Hippocampal formation (tissue), 2 donors: ENCODE results near the gene PKNOX2.

Source experiments
- DNase-seq, 2 donors: peaks; one replicate each; lab custom pipeline; 2025; lab: John Stamatoyannopoulos, UW

The PKNOX2 gene

DNA sequence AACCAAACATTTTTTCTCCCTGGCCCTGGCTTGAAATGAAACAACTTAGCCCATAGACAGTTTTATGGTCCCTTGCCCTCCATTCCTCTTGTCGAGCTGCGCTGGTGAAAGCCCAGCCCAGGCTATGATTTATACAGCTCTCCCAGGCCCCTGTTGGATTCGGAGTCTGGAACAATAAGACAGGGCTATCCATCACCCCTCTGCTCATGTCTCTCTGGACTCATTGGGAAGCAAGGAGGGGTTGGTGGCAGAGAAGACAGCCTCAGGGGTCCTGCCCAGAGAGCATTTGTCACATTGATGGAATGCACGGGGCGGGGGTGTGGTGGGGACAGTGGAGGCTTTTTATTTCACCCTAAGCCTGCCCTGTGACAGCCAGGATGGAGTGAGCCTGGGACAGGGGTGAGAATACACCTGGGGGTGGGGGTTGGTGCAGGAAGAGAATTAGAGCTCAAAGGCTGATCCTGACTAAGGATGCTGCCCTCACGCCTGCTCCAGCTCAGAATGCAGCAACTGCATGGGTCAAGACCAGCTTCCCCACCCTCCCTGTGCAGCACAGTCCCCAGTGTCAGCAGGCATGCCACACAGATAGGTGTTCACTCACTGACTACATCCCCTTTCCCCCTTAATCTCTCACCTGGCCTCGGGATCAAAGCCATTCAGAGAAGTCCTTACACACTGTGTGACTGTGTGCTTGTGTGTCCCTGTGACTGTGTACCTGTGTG, 10.0 kb upstream of the PKNOX2 start:
- DNase-seq: no peak

DNA sequence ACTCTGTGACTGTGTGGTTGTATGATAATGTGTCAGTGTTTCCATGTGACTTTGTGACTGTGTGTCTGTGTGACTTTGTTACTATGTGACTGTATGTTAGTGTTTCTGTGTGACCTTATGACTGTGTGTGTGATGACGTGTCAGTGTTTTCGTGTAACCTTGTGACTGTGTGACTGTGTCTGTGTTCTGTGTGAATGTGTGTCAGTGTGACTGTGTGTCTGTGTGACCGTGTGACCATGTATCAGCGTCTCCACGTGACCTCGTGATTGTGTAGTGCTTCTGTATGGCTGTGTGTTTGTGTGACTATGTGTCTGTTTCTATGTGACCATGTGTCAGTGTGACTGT, 9.5 kb upstream of the PKNOX2 start:
- no peak for DNase-seq

DNA sequence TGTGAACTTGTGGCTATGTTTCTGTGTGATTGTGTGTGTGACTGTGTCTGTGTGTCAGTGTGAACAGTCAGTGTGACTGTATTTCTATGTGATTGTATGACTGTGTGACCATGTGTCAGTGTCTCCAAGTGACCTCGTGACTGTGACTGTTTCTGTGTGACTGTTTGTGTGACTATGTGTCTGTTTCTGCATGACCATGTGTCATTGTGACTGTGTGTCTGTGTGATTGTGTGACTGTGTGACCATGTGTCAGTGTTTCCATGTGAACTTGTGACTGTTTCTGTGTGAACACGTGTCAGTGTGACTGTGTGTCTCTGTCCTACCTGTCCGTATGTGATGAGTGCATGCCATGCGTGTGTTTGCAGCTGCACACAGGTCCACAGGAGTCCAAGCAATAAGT, 8.8 kb upstream of the PKNOX2 start:
- DNase-seq: no peak

DNA sequence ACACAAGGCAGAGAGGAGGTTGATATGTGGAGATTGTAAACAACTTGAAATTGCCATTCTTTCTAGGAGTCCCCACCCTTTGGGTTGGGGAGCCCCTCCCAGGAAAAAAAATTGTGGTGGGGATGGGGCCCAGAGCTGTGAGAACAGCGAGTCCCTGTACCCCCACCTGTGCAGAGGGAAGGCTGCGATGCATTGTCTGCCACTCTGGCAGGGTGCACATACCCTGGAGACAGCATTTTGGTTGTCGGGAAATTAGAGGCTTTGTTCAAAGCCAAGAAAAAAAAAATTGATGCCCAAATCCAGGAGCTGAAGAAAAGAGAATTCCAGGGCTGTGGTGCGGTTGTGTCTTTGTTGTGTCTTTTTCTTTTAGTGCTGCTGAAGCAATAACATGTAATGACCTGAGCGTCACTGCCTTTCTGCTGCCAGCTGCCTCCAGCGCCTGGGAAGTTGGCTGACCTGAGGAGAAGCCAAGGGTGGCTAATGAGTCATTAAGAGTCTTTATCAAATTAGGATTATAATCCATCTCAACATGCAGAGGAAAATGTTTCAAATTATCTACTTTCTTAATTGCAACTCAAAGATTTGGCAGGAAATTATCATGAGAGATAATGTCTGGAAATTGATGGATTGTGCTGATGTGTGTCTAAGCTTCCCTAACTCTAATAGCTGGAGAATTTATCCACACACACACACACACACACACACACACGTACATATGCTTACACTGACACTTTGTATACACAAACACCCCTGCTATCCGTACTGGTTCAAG, 8.0 kb upstream of the PKNOX2 start:
- no peak for DNase-seq

DNA sequence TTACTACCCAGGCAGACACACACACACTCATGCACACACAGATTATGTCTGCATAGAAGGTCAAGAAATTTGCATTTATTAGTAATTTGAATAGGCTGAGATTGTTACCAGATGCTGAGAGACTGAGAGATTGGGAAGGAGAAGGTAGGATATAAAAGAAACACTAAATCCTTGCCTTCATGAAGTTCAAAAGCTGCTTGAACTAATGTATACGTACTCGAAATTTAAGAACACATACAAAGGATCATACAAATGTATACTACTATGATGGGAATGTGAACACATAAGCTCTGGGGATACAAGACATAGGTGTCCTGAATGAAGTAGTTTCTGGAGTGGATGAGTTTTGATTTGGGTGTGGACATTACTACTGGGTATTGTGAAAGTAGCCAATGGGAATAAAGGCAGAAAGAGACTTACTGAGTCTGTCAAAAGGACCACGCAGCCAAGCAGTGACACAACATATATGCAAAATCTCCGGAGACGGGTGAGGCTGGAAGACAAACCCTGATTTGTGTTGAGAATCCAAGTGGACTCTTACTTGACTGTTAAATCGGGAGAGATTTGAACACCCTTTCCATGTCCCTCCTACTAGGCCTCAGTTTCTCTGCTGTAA, 7.3 kb upstream of the PKNOX2 start:
- no peak for DNase-seq

DNA sequence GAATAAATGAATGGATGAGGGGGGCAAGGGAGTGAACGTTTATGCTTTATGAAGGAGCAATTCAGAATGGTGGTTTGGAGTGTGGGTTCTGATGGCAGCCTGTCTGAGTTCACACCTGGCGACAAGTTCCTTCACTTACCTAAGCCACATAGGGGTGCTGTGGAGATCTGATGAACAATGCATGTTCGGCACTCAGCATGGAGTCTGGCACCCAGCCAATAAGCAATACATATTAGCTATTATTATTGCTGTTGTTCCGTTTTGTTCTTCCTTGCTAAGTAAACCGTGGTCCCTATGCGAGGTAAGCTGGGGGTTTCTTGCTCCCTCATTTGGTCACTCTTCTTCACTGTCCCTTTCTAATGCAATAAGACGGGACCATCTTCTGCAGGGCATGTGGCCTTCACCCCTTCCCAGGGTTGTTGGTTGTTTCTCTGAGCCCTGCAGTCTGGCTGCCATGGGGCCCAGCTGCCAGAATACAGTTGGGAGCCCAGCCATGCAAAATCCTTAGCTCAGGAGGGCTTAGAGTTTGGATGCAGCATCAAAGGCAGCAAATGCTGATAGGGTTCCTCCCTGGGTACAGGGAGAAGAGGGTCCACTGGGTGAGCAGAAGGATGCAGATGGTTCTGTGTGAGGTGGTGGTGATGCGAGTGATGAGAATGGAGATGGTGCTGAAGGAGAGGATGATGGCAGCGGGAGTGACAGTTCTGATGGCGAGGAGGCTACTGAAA, 6.4 kb upstream of the PKNOX2 start:
- no peak for DNase-seq

DNA sequence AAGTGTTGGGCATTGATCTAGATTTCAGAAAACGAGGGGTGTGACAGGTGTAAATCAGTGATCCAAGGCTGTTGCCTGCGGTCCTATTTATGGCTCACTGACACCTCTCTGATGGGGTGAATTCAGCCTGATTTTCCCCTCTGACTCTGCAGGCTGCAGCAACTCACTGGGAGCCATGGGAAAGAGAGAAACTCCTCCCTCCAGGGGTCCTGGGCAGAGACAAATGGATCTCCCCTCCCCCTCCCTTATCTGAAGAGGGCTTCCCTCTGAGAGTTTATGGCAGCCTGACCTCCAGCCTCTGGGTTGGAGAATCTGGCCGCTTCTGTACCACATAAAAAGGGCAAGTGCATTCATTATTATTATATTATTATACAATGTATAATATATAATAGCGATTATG, 1.8 kb upstream of the PKNOX2 start:
- no peak for DNase-seq

DNA sequence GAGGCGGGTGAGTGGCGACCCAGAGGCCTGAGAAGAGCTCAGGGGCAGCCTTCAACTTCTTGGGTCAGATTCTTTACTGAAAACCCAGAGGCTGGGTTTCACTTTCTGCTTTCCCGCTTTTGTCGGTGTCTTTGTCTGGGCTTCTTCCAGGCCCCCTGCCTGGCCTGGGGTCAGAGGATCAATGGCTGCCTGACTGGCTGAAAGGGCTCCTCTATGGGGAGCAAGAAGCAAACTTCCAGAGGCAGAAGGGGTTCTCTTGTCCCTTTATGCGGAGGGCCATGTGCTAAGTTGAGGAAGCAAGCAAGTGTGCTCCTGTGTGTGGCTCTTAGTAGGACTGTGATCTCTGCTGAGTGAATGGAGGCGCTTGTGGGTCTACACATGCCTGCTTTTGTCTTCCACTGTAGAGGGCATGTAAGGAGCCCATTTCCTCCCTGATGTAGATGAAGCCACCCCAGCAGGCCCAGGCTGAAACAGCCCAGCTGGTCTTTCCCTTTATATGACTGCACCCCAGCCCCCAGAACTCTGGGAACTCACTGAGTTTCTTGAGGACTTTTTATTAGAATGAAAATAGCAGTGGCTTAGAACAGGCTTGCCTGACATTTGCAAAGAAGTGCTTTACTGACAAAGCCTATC, 1.0 kb upstream of the PKNOX2 start:
- no peak for DNase-seq

DNA sequence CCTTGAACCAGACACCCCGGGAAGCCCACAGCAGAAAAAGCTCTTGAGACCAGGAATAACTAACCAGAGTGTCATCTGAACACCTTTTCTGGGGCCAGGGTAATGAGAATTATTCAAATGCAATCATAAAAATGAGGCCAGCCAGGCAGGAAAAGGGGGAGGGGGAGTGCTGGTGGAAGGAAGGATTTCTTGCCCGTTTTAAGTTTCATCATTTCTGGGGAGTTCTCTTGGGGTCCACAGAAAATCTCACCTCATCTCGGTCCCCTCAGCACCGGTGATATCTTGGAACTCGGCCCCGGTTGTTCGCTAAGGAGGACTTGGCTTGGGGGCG, 495 bp upstream of the PKNOX2 start:
- no peak for DNase-seq

DNA sequence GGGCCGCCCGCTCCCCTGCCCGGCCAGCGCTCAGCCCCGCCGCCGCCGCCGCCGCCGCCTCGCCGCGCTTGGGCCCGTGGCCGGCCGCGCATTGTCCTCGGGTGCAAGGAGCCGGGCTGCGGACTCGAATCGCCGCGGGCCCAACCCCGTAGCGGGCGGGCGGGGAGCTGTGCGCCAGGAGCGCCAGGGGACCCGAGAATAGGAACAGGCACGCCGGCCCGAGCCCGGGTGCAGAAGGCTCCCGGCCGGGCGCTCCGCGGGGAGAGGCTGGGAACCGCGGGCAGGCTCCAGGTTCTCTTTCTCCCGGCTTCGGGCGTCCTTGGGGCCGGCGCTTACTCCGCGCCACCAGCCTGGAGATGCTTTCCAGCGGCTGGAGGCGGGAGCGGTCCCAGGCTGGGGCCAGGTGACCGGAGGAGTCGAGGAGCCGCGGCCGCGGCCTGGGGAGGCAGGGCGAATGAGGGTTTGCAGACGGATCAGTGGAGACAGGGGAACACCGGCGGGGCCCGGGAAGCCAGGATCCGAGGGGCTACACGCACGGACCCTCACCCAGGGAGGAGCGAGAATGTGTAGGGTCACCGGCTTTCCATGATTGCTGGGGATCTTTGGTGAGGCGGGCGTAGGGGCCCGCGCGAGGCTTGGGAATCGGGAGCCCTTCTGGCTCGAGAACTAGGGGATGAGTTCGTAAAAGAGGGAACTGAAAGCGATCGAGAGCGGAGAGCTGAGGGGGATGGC, 726 bp downstream of the PKNOX2 start:
- DNase-seq: no peak

DNA sequence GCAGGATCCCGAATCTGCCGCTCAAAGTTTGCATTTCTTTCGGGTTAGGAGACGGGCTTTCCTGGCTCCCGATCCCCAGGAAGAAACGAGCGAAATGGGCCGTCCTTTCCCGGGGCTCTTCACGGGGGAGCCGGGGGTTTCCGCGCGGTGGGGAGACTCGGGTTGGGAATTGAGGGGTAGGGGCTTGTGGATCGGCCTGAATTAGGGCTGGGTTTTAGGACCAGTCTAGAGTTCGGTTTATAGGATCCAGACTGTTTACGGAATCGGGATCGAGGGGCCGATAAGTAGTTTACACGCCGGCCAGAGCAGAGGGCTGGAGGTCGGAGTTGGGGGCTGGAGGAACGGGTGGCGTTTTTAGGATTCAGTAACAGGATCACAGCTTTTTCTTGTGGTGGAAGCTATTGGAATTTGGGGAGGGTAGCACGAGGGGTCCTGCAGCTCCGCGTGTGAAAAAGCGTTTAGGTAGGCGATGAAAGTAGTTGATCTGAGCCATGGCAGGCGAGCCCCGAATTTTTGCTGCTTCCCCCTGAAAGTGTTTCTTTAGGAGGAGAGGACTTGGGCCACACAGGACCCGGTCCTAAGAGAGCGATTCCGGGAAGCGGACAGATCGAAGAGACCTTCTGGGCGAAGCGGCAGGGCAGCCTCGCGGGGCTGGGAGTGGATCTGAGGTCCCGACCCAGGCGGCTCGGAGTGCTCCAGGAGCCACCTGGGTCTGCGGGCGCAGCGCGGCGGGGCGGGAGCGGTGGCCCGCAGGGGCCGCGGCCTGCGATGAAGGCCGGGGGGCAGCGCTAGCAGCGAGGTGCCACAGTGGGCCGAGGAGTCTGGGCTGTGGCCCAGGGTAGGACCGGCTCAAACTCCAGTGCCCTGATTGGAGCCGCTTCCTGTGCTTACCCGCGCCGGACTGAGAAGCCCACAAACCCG, 1.6 kb downstream of the PKNOX2 start:
- DNase-seq: no peak

DNA sequence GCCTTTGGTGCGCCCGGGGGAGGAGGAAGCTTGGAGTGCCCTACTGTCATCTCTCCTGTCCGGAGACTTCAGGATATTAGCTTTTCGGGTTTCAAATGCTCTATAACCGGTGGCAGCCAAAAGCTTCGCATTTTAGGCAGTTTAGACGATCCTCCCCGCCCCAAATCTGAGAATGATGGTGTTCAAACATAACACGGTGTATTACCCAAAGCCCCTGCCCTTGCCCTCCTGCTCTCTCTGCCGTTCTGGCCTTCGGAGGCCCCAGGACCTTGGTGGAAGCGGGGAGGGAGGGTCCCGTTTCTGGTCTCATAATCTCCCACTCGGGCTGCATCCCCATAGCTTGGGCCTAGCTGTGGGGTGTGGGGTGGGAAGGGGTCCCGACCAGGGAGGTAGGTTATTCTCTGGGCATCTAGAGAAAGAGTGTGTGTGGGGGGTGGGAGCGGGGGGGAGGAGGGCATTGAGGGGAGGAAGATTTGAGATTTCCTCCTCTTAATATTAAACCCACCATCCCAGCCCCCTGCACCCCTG, 2.3 kb downstream of the PKNOX2 start:
- DNase-seq: no peak

DNA sequence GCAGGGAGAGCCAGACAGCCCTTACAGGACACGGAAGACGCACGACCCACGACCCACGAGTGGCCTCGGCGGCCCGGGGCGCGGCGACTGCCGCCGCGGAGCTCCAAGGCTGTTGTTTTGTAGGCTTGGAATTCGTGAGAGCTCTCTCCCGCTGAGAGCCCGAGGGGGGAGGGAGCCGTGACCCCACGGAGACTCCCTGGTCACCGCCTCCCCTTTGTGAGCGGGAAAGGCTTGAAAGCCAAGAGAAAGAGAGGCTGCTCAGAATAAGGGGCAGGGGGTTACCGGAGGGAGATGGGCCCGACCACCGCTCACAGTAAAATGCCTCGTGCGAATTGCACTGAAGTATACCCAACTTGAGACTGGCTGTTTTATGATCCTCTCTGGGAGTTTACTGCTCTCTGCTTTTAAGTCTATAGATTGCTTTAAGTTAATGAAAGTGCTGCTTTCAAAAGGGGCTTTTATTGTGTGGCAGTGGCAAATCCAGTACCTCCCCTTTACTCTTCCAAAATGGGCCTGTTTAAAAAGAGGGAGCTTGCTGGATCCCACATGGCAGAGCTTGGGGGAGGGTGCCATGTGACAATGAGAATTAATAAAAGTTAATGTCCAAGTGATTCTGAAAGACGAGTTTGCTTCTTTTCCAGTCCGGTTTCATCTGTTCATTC, 2.9 kb downstream of the PKNOX2 start:
- no peak for DNase-seq

DNA sequence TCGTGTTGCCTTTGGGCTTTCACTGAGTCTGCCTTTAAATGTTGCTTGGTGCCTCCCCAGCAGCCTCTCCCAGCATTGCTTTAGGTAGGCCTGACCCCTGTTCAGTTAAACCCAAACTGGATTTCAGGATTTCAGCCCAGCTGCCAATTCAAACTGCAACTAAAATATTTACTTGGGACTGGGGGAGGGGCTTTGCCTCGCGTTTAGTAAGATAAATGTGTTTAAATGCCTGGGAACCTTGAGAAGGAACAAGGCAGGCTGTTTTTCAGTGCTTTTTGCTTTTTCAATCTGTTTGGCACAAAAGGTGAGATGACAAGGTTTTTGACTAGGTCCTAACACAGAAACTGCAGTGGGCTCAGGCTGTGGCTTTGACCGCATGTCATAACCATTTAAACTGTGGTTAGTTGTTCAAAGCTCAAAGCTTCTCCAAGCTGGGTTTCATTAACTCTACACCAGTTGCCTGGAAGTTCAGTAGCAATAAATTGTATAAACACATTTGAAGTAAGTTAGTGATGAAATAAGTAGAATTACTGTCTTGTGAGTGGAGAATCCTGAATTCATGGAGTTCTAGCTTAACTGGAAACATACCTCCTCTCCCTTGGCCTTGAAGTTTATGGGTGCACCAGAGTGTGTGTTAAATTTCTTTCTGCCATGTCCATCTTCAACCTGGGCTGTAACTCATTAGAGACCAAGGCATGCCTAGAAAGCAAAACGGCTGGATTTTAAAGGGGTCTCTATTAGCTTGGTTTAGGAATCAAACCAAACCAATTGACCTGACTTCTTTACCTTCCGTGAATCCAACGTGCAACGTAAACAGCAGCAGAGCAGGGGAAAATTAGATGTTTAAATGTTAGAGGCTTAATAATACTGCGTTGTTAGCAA, 3.6 kb downstream of the PKNOX2 start:
- DNase-seq: no peak

DNA sequence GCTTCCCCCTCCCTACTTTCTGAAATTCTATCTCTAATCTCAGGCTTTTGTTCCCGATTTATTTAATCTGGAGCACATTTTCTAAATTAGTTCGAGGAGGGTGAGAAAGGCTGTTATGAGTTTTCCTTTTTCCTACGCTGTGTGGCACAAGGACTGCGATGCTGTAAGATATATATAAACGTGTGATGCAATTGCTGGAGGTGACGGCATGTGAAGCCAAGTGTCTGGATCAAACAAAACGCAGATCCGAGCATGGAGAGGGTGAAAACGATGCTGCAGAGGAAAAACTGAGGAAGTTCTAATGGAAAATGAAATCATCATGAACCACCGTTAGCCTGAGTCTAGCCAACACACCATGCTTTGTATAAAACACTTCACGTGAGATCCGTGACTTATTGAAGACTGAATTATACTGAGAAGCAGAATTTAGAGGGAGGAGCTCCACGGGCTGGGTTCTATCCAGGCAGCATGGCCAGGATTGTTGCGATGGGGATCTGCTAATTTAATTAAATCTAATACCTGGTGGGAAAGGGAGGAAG, 4.4 kb downstream of the PKNOX2 start:
- DNase-seq: no peak

DNA sequence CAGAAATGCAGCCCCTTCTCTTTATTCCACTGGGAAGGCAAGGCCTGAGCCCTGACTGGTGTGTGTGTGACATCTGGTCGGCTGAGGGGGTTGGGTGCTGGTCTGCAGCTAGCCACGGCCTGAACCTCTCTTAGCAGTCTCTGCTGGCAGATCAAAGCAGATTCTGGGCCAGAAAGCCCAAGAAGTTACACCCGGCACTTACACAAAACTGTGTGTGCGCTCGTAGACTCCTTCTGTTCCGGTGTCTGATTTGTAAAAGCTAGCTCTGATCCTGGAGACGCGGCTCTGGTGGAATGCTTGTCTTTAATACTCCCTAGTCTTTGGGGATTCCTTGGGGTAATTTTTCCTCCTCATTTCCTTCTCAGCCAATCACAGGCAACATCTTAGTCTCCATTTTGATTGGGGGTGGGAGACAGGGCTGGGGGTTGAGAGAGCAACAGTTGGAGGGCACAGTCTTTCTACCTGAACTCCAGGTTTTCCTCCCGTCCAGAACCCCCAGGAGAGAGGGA, 5.5 kb downstream of the PKNOX2 start:
- DNase-seq: no peak

DNA sequence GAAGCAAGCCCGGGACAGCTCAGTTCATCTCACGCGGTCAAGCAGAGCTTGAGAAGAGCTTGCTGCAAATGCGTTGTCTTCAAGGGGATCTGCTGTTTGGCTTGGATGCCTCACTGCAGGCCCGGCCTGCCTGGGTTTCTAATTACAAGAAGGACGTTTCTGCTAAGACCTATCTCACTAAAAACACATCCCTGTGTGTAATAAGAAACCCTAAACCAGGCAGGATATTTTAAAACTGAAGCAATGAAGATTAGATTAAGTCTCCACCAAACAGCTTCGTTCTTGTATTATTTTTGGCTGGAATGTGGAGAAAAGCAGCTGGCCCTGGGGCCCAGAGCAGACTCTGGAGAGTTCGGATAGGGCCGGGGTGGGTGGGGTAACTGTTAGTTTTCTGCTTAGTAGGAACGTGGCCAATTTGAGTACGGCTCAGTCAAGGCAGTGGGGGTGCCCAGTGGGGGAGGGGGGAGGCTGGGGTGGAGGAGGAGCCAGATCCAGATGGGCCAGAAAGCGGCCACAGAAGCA, 6.0 kb downstream of the PKNOX2 start:
- no peak for DNase-seq

DNA sequence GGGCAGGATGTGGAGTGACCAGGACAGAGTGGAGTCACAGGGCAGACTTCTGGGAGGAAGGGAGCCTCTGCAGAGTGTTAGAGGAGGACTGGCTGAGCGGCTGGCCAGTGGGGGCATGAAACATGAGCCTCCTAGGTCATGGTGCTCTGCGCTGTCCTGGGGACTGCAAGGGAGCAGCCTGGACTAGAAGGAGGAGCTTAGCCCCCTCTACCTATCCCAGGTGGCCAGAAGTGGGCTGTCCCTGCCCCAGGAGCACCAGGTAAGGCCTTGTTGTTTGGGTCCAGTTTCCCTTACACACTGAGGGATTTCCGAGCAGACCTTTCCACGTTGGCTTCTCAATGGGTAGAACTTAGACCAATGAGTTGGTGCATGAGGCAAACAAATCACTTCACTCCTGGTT, 7.4 kb downstream of the PKNOX2 start:
- no peak for DNase-seq
